GM21447 (cell line): ENCODE data around the gene HOXB3.

Source experiments
- ATAC-seq: cut with Tn5 transposase; IDR thresholded peaks from one replicate; pipeline ENCODE4 v1.9.1; 2021; ENCODE audit not compliant: unreplicated experiment

Gene HOXB3

GRCh38 chr17:48589831-48590606, at the start of gene HOXB3:
Gene HOXB3 (minus strand): TSS chr17:48590241. CDS start chr17:48552474, 37,767 bp downstream.
- no peak for ATAC-seq

DNA sequence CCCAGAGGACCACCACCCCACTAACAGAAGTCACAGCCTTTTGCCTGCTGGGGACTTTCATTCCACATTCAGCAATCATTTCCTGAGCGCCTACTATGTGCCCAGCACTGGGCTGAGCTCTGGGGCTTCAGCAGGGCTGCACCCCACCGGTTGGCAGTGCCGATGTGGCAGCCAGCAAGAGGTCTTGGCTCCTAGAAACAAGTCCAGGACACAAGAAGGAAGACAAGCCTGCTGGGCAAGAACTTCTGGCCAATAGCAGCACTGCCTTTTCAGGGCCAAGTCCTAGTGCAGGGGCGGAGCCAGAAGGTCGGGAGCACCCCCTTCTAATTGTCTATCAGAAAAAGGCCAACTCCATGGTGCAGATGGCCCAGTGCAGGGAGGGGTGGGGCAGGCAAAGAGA, 49.1 kb upstream of the HOXB3 start:
- ATAC-seq, result no peak

DNA sequence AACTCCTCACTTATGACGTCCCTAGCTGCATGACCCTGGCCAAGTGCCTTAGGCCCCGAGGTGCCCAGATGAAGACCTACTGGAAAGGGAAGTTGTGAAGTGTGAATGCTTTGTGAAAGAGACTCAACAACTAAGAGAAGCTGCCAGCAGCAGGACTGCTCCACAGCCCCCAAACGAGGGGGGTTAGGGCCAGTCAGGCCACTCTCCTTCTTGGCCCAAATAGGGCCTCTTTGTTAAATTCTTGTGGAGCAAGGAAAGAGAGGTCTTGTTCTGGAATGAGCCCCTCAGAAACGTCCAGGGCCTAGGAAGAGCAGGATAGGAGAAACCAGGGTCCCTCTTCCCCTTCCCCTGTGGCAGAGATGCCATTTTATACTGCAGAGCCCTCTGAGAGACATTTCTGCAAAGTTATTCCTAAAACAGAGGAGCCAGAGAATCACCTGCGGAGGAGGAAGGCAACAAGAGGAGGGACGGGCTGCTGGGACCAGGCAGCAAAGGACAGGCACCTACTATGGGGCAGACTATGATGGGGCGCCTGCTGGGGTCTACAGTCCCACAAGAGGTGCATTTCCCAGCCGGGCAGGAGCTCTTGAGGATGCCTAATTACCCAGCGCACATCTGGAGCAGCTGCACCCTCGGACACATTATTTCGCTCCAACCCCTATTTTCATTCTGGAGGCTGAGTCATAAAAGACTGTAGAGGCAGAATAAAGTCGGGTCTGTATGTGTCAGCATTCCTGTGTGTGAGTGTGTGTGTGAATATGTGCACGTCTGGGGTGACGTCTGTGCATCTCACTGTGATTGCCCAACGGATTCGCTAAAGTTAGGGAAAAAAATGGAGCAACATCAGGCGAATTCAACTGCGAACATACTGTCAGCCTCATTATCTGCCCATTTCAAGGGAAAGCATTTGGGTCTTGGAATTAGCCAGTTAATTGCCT, 47.6 kb upstream of the HOXB3 start:
- no peak for ATAC-seq

- no peak for ATAC-seq
These were observed 46.4 kb upstream of the HOXB3 start for GRCh38 chr17:48636177-48637018.

GRCh38 chr17:48634493-48635208, 44.6 kb upstream of the HOXB3 start:
- no peak for ATAC-seq

DNA sequence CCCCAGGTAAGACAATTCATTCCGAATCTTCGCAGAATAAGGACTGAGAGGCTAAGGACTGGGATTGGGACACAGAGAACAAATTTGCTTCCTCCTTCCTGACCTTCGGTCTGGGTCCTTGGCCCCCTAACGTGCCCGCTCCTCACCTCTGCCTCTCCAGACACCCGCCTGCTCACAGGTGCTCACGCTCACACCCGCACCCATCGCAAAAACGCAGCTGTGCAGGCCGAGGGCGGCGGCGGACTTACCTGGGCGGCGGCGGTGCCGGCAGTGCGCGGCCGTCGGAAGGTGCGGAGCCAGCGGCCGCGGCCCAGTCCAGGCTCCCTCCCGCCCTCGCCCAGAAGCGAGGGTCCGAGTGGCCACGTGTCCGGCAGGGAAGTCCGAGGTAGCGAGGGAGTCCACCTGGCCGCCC, 43.2 kb upstream of the HOXB3 start:
- ATAC-seq, result no peak

DNA sequence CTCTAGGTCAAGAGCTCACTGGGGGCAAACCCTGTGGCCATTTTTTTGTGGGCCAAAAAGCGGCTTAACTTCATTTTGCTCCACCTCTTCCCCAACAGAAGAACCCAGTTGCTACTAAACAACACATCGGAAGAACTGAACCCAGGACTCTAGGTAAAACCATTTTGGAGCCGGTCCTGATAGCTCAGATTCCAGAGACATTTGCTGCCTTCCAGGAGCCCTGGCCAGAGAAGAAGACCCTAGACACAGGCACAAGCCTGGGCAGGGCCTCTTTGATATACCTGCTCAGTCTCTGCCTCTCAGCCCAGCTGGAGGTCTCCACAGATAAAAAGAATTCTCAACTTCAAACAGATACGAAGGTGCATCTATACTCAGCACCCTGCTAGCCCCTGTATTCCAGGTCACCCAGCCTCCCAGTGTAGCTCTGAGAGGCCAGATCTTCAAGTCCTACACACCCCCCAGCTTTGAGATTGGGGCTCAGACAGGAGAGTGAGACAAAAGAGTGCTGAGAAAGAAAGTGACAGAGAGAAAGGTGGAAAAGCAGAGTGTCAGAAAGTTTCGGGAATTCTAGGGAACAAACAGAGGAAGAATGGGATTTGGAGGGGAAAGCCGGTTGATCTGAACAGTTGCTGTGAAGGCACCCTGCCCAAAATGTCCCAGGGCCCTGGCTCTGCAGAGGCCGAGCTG, 42.7 kb upstream of the HOXB3 start:
- ATAC-seq, result no peak

- ATAC-seq, result no peak
These were observed 41.9 kb upstream of the HOXB3 start for GRCh38 chr17:48631693-48632578.

- no peak for ATAC-seq
These were observed 41.1 kb upstream of the HOXB3 start for GRCh38 chr17:48630925-48631692.

GRCh38 chr17:48630009-48630924, 40.2 kb upstream of the HOXB3 start:
- no peak for ATAC-seq

- ATAC-seq, result no peak
These were observed 39.3 kb upstream of the HOXB3 start for GRCh38 chr17:48629411-48629759.

DNA sequence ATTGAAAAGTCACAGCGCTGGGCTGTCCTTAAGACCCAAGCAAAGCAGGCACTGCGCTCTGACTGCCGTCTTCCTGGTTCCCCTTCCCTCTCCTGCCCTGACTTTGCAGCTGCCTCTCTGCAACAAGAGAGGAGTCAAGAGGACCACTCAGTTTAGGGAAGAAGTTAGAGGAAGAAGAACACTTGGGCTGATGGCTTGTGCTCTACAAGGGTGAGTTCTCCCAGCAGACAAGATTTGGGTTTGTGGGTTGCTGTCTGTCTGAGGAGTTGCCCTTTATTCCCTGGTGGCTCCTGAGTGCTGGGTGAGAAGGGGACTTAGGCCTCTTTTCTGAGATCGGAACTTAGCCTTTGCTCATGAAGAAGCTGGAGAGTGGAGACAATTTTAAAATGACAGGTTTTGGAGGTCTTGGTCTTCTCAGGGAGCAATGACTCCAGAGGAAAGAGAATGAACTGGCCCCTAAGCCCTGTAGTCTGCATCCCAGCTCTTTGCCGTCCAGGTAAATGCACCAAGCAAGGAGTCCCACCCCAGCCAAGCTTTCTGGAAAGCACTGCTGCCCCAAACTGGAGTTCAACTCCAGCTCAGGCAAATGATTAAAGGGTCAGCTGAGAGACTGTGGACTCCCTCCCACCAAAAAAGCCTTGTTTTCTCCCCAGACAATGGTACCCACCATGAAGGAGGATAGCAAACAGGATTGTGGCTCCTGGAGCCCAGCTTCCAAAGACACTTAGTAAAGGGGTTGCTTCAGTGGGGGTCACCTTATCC, 38.8 kb upstream of the HOXB3 start:
- ATAC-seq, result no peak

GRCh38 chr17:48627623-48628521, 37.8 kb upstream of the HOXB3 start:
- no peak for ATAC-seq

GRCh38 chr17:48627118-48627597, 37.1 kb upstream of the HOXB3 start:
- no peak for ATAC-seq
